NCI-H2196 (cell line): ENCODE results near the gene OPTC.
"Not testable (repeated sequence)": the region's sequence is repeated elsewhere in the genome, so short reads cannot be mapped to it uniquely, and the experiment has no call there.

Experiments used
- DNase-seq: peaks from one replicate; lab custom pipeline; 2025; ENCODE audit not compliant: unreplicated experiment; lab: John Stamatoyannopoulos, UW

The OPTC gene

GRCh38 chr1:203516184-203516583 lies 22.2 kb downstream of the OPTC start:
- no peak for DNase-seq

- no peak for DNase-seq
Observed at GRCh38 chr1:203516906-203517305, 23.0 kb downstream of the OPTC start.

- DNase-seq, result no peak
Observed at GRCh38 chr1:203517426-203518110, 23.6 kb downstream of the OPTC start.

GRCh38 chr1:203518139-203518538 lies 24.2 kb downstream of the OPTC start:
- not testable (repeated sequence) for DNase-seq

DNA sequence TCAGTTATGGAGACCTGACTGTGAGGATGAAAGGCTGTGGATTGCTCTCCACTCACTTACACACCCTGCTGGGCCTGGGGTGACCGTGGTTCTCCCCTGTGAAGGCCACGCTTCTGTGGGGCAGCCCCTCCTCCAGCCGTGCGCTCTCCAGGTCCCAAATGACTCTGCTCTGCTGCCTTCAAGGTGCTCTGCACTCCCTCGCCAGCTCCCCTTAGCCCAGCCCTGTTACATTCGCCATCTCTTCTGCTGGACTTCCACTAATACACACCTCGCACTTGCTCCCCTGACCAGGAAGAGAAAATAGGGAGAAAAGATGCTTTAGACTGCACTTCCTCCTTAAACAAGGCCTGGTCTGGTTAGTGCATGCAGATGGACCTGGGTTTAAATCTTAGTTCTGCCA lies 24.6 kb downstream of the OPTC start:
- no peak for DNase-seq

- no peak for DNase-seq
Observed at GRCh38 chr1:203519053-203519840, 25.3 kb downstream of the OPTC start.

GRCh38 chr1:203519896-203520295 lies 25.9 kb downstream of the OPTC start:
- no peak for DNase-seq

DNA sequence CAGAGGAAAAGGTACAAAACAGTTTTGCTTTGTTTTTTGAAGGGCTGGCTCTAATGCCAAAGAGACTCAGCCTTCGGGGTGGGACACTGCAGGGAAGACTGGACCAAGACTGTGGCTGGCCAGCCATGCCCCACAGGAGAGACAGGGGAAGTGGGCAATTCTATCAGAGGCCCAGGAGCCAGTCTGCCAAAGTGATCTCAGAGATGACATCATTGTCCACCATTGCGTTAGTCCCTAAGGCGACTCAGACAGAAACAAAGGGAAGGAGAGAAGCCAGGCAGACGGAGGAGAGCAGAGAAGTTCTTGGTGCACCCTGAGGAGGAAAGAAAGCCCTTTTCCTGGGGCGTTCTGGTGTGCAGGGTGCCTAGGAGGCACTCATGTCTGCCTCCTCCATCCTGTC lies 26.4 kb downstream of the OPTC start:
- DNase-seq, result peak; percentile 27

DNA sequence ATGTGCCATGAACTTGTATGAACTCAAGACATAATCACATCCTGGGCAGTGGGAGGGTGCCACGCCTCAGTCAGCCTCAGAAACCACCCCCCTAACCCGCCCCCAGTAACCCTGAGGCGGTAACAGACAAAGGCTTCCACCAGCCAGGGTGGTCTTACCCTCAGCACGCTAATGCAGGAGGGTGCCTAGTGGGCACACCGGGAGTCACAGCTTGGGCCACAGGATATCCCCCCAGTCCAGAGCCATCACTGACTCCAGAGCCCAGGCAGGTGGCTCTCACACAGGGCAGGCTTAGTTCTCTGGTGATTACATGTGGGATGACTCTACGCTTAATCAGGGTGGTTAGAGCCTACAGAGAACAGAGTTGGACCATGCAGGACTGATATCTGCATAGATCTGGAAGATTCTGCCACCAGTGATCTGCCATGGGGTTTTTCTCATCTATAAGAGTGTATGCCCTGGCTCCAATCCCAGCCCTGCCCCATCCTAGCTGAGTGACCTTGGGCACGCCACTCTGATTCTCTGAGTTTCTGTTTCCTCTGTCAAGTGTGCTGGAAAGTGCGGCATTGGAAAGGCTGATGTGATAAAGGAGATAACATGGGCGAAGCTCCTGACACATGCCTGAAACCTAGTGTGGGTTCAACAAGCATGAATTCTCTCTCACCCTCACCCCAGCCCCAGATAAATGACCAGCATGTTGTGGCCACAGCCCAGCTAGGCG lies 27.3 kb downstream of the OPTC start:
- no peak for DNase-seq

DNA sequence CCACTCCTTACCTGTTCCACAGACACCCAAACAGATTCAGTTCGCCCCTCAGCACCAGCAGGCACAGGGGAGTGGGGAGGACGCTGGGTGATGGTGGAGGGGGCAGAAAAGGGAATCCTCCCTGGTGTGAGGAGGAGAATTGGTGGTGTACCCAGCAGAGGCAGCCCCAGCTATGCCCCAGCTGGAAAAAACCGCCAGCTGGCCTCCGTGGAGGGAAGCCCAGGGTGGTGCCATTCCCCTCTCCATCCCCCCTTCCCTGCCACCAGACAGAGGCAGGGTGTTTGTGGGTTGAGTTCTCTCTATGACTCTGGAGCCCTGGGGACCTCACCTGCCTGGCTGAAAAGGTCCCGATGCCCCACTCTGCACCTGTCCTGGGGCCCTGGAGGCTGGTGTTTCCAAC lies 27.9 kb downstream of the OPTC start:
- DNase-seq, result no peak

- no peak for DNase-seq
Observed at GRCh38 chr1:203522237-203522636, 28.3 kb downstream of the OPTC start.

DNA sequence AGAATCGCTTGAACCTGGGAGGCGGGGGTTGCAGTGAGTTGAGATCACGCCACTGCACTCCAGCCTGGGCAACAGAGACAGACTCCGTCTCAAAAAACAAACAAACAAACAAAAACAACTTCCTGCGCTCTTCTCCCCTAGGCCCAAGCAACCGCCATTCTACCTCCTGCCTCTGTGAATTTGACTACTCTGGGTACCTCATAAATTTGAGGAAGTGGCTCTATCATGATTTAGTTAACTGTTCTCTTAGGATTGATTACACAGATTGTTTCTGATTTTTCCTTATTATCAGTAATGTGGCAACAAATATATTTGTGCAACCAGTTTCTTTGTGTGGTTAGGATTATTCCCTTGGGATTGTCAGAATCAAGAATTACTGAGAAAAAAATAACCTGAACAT lies 29.7 kb downstream of the OPTC start:
- no peak for DNase-seq

DNA sequence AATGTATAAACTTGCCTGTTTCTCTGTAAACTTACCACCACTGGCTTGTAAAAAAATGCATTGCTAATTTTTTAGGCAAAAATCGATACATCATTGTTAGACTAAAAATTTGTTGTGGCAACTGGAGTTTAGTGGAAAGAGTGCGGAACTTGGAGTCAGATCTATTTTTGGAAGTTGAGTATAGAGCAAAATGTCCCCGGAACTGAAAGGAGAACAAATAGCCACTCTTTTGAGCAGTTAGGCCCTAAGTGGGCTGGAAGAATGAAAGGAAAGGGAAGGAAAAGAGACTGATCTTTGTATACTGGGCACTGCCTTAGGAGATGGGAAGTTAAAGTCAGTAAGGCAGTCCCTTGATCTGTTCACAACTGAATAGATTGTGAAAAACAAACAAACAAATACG lies 30.2 kb downstream of the OPTC start:
- DNase-seq, result no peak

DNA sequence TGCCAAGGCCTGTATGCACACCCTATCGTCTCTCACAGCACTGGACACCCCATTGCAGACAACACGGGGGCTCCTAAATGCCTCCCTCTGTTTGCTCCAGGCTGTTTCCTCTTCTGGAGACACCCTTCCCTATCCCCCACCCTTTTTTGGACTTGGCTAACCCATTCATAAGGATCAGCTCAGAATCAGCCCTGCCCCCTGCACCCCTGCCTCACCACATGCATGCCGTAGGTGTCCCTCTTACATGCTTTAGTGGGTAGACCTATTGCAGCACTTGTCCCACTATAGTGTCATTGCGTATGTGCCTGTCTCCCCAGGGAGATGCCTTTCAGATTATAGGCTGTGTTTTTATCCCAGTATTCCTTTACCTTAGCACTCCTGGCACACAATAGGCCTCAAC lies 30.9 kb downstream of the OPTC start:
- no peak for DNase-seq

GRCh38 chr1:203525685-203526084 lies 31.7 kb downstream of the OPTC start:
- DNase-seq, result no peak

- no peak for DNase-seq
Observed at GRCh38 chr1:203526130-203526529, 32.2 kb downstream of the OPTC start.

DNA sequence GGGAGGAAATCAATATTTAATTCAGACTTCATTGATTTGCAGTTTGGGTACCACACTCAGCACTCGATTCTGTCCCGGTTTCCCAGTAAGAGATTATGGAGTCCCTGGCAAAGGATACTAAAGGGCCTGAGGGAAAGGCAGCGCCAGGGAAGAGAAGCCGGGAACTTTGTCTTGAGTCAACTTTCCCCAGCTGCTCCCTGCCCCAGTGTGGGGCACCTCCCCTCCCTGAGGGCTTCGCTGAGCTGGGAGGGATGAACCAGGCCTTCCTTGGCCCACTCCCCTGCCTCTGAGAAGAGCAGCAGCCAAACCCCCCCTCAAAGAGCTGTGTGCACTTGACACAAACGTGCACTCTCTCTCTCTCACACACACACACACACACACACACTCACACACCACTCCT lies 32.6 kb downstream of the OPTC start:
- no peak for DNase-seq

GRCh38 chr1:203527013-203527412 lies 33.1 kb downstream of the OPTC start:
- DNase-seq, result no peak

- DNase-seq, result no peak
Observed at GRCh38 chr1:203528063-203528462, 34.1 kb downstream of the OPTC start.

GRCh38 chr1:203528976-203529835 lies 35.3 kb downstream of the OPTC start:
- DNase-seq, result no peak

- DNase-seq, result no peak
Observed at GRCh38 chr1:203531063-203531462, 37.1 kb downstream of the OPTC start.
